Neuron (in vitro differentiated cells): ENCODE results near the gene PKIB.

Experiments used
- H2AFZ ChIP-seq: one replicate; pipeline ENCODE4 v1.6.1; 2013; ENCODE audit warnings: low read depth, mild to moderate bottlenecking, inconsistent platforms, low read length, moderate library complexity
- H3K27me3 ChIP-seq: one replicate; pipeline ENCODE4 v1.6.1; 2013; ENCODE audit warnings: low read length; ENCODE audit not compliant: insufficient read depth
- H3K36me3 ChIP-seq: one replicate; pipeline ENCODE4 v1.6.1; 2013; ENCODE audit warnings: low read length; ENCODE audit not compliant: insufficient read depth
- H3K4me1 ChIP-seq: one replicate; pipeline ENCODE4 v1.6.1; 2013; ENCODE audit warnings: low read length; ENCODE audit not compliant: insufficient read depth
- H3K4me3 ChIP-seq: 2 replicates; pipeline ENCODE4 v1.5.1; 2013; ENCODE audit warnings: mild to moderate bottlenecking, low read length, moderate library complexity
- H3K9me3 ChIP-seq: one replicate; pipeline ENCODE4 v1.6.1; 2013; ENCODE audit warnings: low read length

The PKIB gene

DNA sequence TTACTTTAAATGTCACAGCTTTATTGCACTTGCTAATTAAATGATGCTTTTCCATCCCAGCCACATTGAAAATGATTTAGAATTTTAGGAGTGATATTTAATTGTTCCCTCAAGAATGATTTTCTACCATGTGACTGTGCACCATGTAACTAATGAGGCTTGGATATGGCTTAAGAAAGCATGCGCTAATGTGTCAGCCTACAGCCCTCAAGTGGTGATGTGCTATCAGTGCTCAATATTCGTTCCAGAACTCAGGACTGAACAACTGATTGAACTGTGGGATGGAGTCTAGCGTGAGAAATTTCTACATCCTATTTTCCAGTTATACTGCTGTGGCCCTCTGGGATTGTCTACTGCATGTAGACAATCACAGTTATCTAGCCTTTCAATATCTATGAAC, 71.5 kb downstream of the PKIB start:
- Histone ChIP-seq H3K9me3 (no peaks in the 10 kb centered on the region), H3K4me1 (no peaks in the 10 kb centered on the region)

GRCh38 chr6:122683989-122684651, 73.9 kb downstream of the PKIB start:
- Histone ChIP-seq H3K27me3 (no peaks in the 10 kb centered on the region), H3K4me3 (no peak overlapping the region), H3K4me1 (no peaks in the 10 kb centered on the region), H3K9me3 (no peaks in the 10 kb centered on the region), H3K36me3 (no peaks in the 10 kb centered on the region), H2AFZ (no peak overlapping the region)

More for the DNA sequence above, 71.5 kb downstream of the PKIB start:
- no peaks in the 10 kb centered on the region for H3K27me3 ChIP-seq
- no peaks in the 10 kb centered on the region for H3K36me3 ChIP-seq
- H3K4me3 ChIP-seq, result no peak overlapping the region
- no peak overlapping the region for H2AFZ ChIP-seq

DNA sequence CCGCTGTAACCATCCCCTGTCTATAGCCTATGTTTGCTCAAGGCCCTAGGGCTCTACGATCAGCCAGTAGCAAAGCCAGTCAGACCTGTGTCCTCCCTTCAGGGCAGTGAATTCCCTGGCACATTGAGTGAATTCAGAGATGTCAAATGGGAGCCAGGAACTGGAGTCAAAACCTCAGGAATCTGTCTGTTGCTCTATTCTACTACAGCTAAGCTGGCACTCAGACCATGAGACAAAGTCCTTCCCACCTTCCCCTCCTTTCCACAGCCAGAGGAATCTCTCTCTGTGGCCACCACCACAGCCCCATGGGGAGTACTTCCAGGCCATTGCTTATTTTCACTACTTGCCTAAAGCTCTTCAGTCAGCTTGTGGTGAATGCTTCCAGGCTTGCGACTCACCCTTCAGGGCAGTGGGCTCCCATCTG, 82.0 kb downstream of the PKIB start:
- H3K36me3 ChIP-seq, result no peaks in the 10 kb centered on the region
- no peaks in the 10 kb centered on the region for H3K9me3 ChIP-seq
- no peaks in the 10 kb centered on the region for H3K27me3 ChIP-seq

GRCh38 chr6:122692807-122693580, 82.8 kb downstream of the PKIB start:
- Histone ChIP-seq H3K9me3 (no peaks in the 10 kb centered on the region), H3K4me3 (no peak overlapping the region), H2AFZ (no peak overlapping the region), H3K4me1 (no peaks in the 10 kb centered on the region), H3K27me3 (no peaks in the 10 kb centered on the region), H3K36me3 (no peaks in the 10 kb centered on the region)

More for the DNA sequence above, 82.0 kb downstream of the PKIB start:
- Histone ChIP-seq H3K4me3 (no peak overlapping the region), H2AFZ (no peak overlapping the region), H3K4me1 (no peaks in the 10 kb centered on the region)

DNA sequence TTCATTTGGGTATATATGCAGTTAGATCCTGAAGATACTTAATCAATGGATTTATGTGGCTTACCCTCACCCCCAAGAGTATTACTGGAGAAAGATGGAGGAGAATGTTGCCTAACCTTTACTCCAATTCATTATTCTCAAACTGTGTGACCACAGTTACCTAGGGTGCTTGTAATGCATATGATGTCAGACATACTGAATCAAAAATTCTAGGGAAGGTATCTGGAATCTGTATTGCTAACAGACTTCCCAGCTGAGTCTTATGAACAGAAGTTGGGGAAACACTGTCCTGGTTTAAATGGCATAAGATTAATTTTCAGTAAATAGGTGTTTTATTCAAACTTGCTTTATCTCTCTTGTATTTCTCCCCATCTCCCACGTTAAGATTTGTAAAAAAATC, 83.9 kb downstream of the PKIB start:
- H3K4me3 ChIP-seq, result no peak overlapping the region
- H3K9me3 ChIP-seq, result no peaks in the 10 kb centered on the region
- no peaks in the 10 kb centered on the region for H3K36me3 ChIP-seq
- no peak overlapping the region for H2AFZ ChIP-seq
- H3K27me3 ChIP-seq, result no peaks in the 10 kb centered on the region
- H3K4me1 ChIP-seq, result no peaks in the 10 kb centered on the region

DNA sequence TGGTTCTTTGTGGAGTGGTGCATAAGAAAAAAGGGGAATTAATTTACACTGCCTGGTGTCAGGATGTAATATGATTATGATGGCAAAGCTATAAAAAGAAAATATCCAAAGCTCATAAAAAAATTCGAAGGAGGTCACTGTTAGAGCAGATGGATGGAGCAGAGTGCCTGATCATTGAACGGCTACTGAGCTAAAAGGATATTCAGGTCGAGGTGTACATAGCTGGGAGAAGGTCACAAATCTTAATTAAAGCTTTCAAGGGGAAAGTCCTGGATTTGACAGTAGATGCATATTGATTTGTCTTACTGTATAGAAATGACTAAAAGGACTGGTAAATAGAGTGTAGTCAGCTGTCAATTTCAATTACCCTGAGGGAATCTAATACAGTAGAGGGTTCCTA, 84.4 kb downstream of the PKIB start:
- Histone ChIP-seq H3K27me3 (no peaks in the 10 kb centered on the region), H3K9me3 (no peaks in the 10 kb centered on the region), H2AFZ (no peak overlapping the region), H3K36me3 (no peaks in the 10 kb centered on the region), H3K4me3 (no peak overlapping the region), H3K4me1 (no peaks in the 10 kb centered on the region)

DNA sequence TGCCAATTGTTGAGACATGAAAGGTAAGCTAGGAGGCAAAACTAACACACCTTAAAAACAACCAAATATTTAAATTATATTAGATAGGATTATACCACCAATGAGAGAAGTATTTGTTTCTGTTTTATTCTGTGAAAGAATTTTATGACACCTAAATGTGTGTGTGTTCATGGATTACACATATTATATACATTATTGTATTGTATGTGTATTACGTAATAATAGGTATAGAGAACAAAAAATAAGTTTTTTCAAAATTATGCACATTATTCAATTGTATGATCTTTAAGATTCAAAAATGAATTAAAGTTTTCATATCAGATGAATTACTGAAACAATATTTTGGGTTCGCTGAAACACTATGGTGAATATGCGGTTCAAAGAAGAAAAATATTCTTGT, 85.0 kb downstream of the PKIB start:
- H2AFZ ChIP-seq, result no peak overlapping the region
- H3K4me3 ChIP-seq, result no peak overlapping the region
- no peaks in the 10 kb centered on the region for H3K36me3 ChIP-seq
- H3K9me3 ChIP-seq, result no peaks in the 10 kb centered on the region
- no peaks in the 10 kb centered on the region for H3K27me3 ChIP-seq
- H3K4me1 ChIP-seq, result no peaks in the 10 kb centered on the region

DNA sequence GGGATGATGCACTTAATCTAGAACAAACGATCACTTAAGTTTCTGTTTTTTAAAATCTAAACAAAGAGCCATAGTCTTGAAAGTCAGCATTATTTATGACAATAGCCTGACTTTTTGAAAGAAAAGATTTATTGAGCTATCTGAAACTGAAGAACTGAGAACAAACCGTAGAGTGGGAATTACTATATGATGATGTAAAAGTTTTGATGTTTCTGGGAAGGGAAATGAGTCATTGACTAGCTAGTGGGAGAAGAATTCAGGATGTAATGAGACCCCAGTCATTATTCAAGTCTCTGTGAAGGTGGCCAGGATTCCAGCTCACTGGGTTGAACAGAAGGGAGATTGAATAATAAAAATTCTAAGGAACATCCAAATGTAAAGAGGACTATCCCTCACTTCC, 85.9 kb downstream of the PKIB start:
- Histone ChIP-seq H3K4me3 (no peak overlapping the region), H3K27me3 (no peaks in the 10 kb centered on the region), H3K9me3 (no peaks in the 10 kb centered on the region), H3K4me1 (no peaks in the 10 kb centered on the region), H3K36me3 (no peaks in the 10 kb centered on the region), H2AFZ (no peak overlapping the region)

- H3K4me3 ChIP-seq, result no peak overlapping the region
- no peaks in the 10 kb centered on the region for H3K27me3 ChIP-seq
- no peaks in the 10 kb centered on the region for H3K4me1 ChIP-seq
- H3K36me3 ChIP-seq, result no peaks in the 10 kb centered on the region
- no peak overlapping the region for H2AFZ ChIP-seq
- H3K9me3 ChIP-seq, result no peaks in the 10 kb centered on the region
These were observed 86.6 kb downstream of the PKIB start for GRCh38 chr6:122696853-122697252.

DNA sequence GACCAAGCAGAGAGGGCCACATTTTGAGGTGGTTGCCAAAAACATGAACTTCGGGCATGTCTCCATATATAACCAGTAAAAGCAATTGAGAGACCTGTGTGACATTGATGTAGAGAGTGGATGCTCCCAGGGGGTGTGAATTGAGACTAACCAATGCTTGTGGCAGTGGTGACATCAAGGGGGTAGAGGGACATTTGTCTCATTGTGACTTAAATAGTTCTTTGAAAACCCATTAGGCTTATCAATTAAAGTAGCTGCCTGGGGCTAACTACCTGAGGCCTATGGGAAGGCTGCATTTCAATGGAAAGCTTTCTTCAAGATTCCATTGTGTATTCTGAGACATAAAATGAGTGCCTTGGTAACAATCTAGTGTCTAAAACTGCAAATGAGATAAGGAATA, 87.3 kb downstream of the PKIB start:
- H3K9me3 ChIP-seq, result no peaks in the 10 kb centered on the region
- no peak overlapping the region for H3K4me3 ChIP-seq

GRCh38 chr6:122701666-122702065, 91.5 kb downstream of the PKIB start:
- H3K4me3 ChIP-seq, result no peak overlapping the region
- H3K4me1 ChIP-seq, result no peaks in the 10 kb centered on the region
- H2AFZ ChIP-seq, result no peak overlapping the region
- no peaks in the 10 kb centered on the region for H3K9me3 ChIP-seq
- H3K27me3 ChIP-seq, result no peaks in the 10 kb centered on the region
- H3K36me3 ChIP-seq, result no peaks in the 10 kb centered on the region

More for the DNA sequence above, 87.3 kb downstream of the PKIB start:
- Histone ChIP-seq H3K36me3 (no peaks in the 10 kb centered on the region), H3K27me3 (no peaks in the 10 kb centered on the region), H3K4me1 (no peaks in the 10 kb centered on the region), H2AFZ (no peak overlapping the region)

DNA sequence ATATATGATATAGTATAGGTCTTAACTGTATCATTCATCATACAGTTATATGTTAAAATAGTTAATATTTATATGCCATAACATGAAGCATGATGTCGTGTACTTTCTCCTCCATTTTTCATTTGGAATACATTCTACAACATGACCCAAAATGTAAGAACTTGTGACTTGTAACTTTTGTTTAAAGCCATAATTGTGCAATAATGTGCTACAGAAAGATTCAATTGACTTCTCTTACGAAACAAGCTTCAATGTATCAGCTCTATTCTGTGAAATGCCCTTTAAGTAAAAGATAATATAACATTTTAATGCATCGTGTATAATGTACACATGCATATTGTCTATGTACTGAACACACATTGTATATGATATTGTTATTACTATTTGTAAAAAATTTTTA, 92.6 kb downstream of the PKIB start:
- no peaks in the 10 kb centered on the region for H3K36me3 ChIP-seq
- H3K27me3 ChIP-seq, result no peaks in the 10 kb centered on the region
- no peak overlapping the region for H3K4me3 ChIP-seq
- no peak overlapping the region for H2AFZ ChIP-seq
- no peaks in the 10 kb centered on the region for H3K9me3 ChIP-seq
- H3K4me1 ChIP-seq, result no peaks in the 10 kb centered on the region

DNA sequence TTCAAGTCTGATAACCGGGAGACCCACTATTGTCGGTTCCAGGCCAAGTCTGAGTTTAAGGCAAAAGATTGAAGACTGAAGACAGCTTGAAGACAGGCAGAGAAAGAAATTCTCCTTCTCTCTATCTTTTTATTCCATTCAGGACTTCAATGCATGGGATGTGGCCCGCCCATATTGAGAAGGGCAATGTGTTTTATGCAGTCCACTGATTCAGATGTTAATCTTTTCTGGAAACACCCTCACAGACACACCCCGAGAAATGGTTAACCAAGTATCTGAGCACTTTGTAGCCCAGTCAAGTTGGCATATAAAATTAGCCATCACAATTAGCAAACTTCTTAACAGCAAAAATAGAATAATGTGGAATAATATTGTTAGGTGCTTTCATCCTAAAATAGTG, 93.9 kb downstream of the PKIB start:
- H3K36me3 ChIP-seq, result no peaks in the 10 kb centered on the region
- no peaks in the 10 kb centered on the region for H3K4me1 ChIP-seq
- no peaks in the 10 kb centered on the region for H3K27me3 ChIP-seq
- H3K4me3 ChIP-seq, result no peak overlapping the region
- H2AFZ ChIP-seq, result no peak overlapping the region
- no peaks in the 10 kb centered on the region for H3K9me3 ChIP-seq
